Subcutaneous abdominal adipose tissue (tissue), 5 donors: Measurements from ENCODE around the gene OPTC.

ENCODE experiments used
- H3K27ac ChIP-seq: one replicate; pipeline ENCODE4 v1.7.0; 2013; ENCODE audit warnings: low read depth, mild to moderate bottlenecking, inconsistent platforms, low read length, moderate library complexity
- H3K27me3 ChIP-seq, 5 donors: one replicate each; pipeline ENCODE4 v1.7.0; 2013; ENCODE audit warnings: low read length in 5 of 5, inconsistent platforms in 1 of 5; ENCODE audit not compliant: control insufficient read depth in 5 of 5, insufficient read depth in 4 of 5
- H3K36me3 ChIP-seq, 5 donors: one replicate each; pipeline ENCODE4 v1.7.0; 2013; ENCODE audit warnings: low read length in 5 of 5; ENCODE audit not compliant: control insufficient read depth in 5 of 5, insufficient read depth in 5 of 5
- H3K4me1 ChIP-seq, 5 donors: one replicate each; pipeline ENCODE4 v1.7.0; 2013; ENCODE audit warnings: low read length in 5 of 5, mild to moderate bottlenecking in 3 of 5, moderate library complexity in 1 of 5; ENCODE audit not compliant: control insufficient read depth in 5 of 5, insufficient read depth in 5 of 5
- H3K4me3 ChIP-seq, 5 donors: one replicate each; pipeline ENCODE4 v1.7.0; 2013; ENCODE audit warnings: low read length in 5 of 5, low read depth in 1 of 5
- H3K9ac ChIP-seq, 5 donors: one replicate each; pipeline ENCODE4 v1.7.0; 2013; ENCODE audit warnings: low read length in 5 of 5, mild to moderate bottlenecking in 4 of 5, moderate library complexity in 3 of 5
- H3K9me3 ChIP-seq, 5 donors: one replicate each; pipeline ENCODE4 v1.7.0; 2013; ENCODE audit warnings: low read length in 5 of 5; ENCODE audit not compliant: control insufficient read depth in 5 of 5
- donor health status: healthy.
- donor health status: healthy.
- donor health status: healthy.
- donor health status: healthy.
- donor health status: healthy.

The OPTC gene

DNA sequence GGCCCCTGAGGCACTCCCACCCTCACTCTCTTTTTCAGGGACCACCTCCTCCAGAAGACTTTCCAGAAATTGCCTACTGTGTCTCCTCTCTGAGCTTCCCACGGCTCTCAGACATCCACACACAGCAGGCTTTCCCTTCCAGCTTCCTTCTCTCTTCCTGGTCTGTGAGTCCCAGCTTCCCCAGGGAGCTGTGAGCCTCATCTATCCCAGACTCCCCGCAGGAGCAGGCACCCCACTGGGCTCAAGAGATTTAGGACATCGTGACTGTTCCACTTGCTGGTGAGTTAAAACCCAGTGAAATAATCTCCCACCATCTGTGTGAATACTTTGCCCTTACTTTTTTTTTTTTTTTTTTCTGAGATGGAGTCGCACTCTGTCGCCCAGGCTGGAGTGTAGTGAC, 40.3 kb upstream of the OPTC start:
- H3K4me1 ChIP-seq: peaks cover 0 to 9% (median 6%) of the 10 kb centered on the region in 5 donors
- H3K4me3 ChIP-seq: no peak overlapping the region
- H3K27me3 ChIP-seq: no peaks in the 10 kb centered on the region
- H3K9ac ChIP-seq: no peak overlapping the region
- no peak overlapping the region for H3K27ac ChIP-seq
- H3K9me3 ChIP-seq: no peaks in the 10 kb centered on the region
- no peaks in the 10 kb centered on the region for H3K36me3 ChIP-seq

- Histone ChIP-seq H3K9me3 (no peaks in the 10 kb centered on the region), H3K27me3 (no peaks in the 10 kb centered on the region), H3K27ac (no peak overlapping the region), H3K36me3 (no peaks in the 10 kb centered on the region), H3K4me3 (no peak overlapping the region), H3K4me1 (peaks cover 0 to 6% (median 4%) of the 10 kb centered on the region in 5 donors), H3K9ac (no peak overlapping the region)
Observed at GRCh38 chr1:203454986-203455471, 38.9 kb upstream of the OPTC start.

GRCh38 chr1:203455706-203456105, 38.2 kb upstream of the OPTC start:
- Histone ChIP-seq H3K9me3 (no peaks in the 10 kb centered on the region), H3K27ac (no peak overlapping the region), H3K9ac (no peak overlapping the region), H3K4me1 (peaks cover 0 to 6% (median 4%) of the 10 kb centered on the region in 5 donors), H3K27me3 (no peaks in the 10 kb centered on the region), H3K4me3 (no peak overlapping the region), H3K36me3 (no peaks in the 10 kb centered on the region)

GRCh38 chr1:203456577-203456976, 37.4 kb upstream of the OPTC start:
- no peaks in the 10 kb centered on the region for H3K9me3 ChIP-seq
- no peak overlapping the region for H3K9ac ChIP-seq
- H3K27ac ChIP-seq: no peak overlapping the region
- H3K4me1 ChIP-seq: peaks cover 0 to 6% (median 2%) of the 10 kb centered on the region in 5 donors
- no peaks in the 10 kb centered on the region for H3K36me3 ChIP-seq
- H3K4me3 ChIP-seq: no peak overlapping the region
- no peaks in the 10 kb centered on the region for H3K27me3 ChIP-seq

- Histone ChIP-seq H3K4me1 (peaks cover 0 to 7% (median 4%) of the 10 kb centered on the region in 5 donors), H3K27ac (no peak overlapping the region), H3K9me3 (no peaks in the 10 kb centered on the region), H3K27me3 (no peaks in the 10 kb centered on the region), H3K9ac (no peak overlapping the region), H3K4me3 (no peak overlapping the region), H3K36me3 (no peaks in the 10 kb centered on the region)
Observed at GRCh38 chr1:203458078-203458477, 35.9 kb upstream of the OPTC start.

DNA sequence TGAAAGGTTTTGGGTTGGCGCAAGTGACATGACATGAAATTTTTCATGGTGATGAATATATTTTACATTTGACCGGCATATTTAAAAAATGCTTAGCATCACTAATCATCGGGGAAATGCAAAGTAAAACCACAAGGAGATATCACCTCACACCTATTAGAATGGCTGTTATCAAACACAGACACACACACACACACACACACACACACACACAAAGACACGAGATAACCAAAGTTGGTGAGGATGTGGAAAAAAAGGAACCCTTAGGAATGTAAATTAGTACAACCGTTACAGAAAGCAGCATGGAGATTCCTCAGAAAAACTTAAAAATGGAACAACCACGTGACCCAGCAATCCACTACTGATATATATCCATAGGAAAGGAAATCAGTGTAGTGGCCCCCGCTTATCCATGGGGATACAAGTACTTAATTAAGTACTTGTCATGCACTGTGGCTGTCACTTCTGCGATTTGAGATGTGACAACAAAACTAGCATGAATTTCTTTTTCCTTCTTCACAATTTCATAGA, 34.2 kb upstream of the OPTC start:
- H3K9ac ChIP-seq: no peak overlapping the region
- H3K9me3 ChIP-seq: no peaks in the 10 kb centered on the region
- H3K27ac ChIP-seq: no peak overlapping the region
- no peaks in the 10 kb centered on the region for H3K36me3 ChIP-seq
- peaks cover 3 to 23% (median 15%) of the 10 kb centered on the region in 5 donors for H3K4me1 ChIP-seq
- H3K27me3 ChIP-seq: no peaks in the 10 kb centered on the region
- no peak overlapping the region for H3K4me3 ChIP-seq

DNA sequence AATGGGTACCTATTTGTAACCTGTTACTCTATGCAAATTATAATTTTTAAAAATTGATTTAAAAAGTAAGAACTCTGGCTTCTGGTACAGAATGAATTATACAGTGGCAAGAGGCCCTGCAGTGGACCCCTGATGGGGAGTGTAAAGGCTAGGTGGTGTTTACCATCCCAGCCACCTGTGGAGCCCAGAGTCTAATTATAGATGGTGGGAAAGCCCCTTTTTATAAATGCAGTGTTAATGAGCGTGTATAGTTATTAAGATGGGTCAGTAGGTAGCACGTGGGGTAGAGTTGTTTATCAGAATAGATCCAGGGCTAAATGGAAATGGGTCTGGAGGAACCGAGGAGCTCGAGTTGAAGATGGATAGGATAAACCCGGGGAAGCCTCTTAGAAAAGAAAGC, 32.2 kb upstream of the OPTC start:
- no peak overlapping the region for H3K27ac ChIP-seq
- H3K9ac ChIP-seq: no peak overlapping the region
- H3K4me1 ChIP-seq: peaks cover 10 to 43% (median 33%) of the 10 kb centered on the region in 5 donors

DNA sequence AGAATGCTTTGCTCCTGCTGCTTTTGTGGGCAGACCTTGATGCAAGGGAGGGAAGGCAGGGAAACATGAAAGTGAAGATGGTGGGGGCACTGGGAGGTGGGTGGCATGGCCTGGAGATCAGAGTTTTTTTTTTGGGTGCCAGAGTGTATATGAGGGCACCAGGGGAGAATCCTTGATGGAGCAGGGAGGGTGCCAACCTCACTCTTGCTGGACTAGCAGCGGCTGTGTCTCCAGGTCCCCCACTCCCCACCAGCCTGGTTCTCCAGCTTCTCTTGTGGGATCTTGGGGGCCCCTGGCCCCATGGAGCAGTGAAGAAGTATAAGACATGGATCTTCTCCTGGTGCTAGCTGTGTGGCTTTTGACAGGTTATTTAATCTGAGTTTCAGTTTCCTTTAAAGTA, 31.8 kb upstream of the OPTC start:
- H3K9me3 ChIP-seq: no peaks in the 10 kb centered on the region
- H3K27me3 ChIP-seq: peaks cover 0 to 3% (median 0%) of the 10 kb centered on the region in 5 donors
- no peak overlapping the region for H3K9ac ChIP-seq
- no peak overlapping the region for H3K4me3 ChIP-seq
- no peaks in the 10 kb centered on the region for H3K36me3 ChIP-seq
- H3K27ac ChIP-seq: no peak overlapping the region
- H3K4me1 ChIP-seq: peaks cover 10 to 47% (median 38%) of the 10 kb centered on the region in 5 donors

More for the DNA sequence above, 32.2 kb upstream of the OPTC start:
- Histone ChIP-seq H3K4me3 (no peak overlapping the region), H3K36me3 (no peaks in the 10 kb centered on the region), H3K27me3 (peaks cover 0 to 3% (median 0%) of the 10 kb centered on the region in 5 donors), H3K9me3 (no peaks in the 10 kb centered on the region)

DNA sequence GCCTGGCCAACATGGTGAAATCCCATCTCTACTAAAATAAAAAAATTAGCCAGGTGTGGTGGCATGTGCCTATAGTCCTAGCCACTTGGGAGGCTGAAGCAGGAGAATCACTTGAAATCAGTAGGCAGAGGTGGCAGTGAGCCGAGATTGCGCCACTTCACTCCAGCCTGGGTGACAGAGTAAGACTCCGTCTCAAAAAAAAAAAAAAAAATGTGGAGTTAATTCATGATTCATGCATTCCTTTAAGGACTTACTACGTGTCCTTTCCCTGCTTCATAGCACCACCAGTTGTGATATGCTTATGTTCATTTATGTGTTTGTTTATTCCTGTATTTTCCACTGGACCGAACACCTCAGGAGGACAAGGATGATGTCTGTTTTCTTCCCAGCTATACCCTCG, 31.1 kb upstream of the OPTC start:
- Histone ChIP-seq H3K9me3 (no peaks in the 10 kb centered on the region), H3K4me1 (peaks cover 11 to 54% (median 45%) of the 10 kb centered on the region in 5 donors), H3K27me3 (peaks cover 0 to 3% (median 0%) of the 10 kb centered on the region in 5 donors), H3K9ac (no peak overlapping the region), H3K27ac (no peak overlapping the region), H3K36me3 (no peaks in the 10 kb centered on the region), H3K4me3 (no peak overlapping the region)

- Histone ChIP-seq H3K27ac (no peak overlapping the region), H3K9ac (peak overlapping the region in 1 of 5 donors; percentile 28), H3K4me1 (peaks cover 11 to 54% (median 45%) of the 10 kb centered on the region in 5 donors), H3K36me3 (no peaks in the 10 kb centered on the region), H3K4me3 (no peak overlapping the region), H3K9me3 (no peaks in the 10 kb centered on the region), H3K27me3 (peaks cover 0 to 3% (median 0%) of the 10 kb centered on the region in 5 donors)
Observed at GRCh38 chr1:203463469-203464062, 30.4 kb upstream of the OPTC start.
